Left cardiac atrium (tissue), 4 donors: Measurements from ENCODE around the gene TCFL5. TPM values are rescaled to one million over a fixed set of nuclear protein-coding genes. Genes with fewer than 3 reads are reported as not detected.
"Not testable (repeated sequence)": the region's sequence is repeated elsewhere in the genome, so short reads cannot be mapped to it uniquely, and the experiment has no call there.

Experiments used
- ATAC-seq, 2 donors: fragments of 200-7000 bp; cut with Tn5 transposase; one replicate each; pipeline ENCODE4 v1.9.1; 2020; ENCODE audit warnings: mild to moderate bottlenecking in 2 of 2, moderate library complexity in 2 of 2
- DNase-seq: peaks from one replicate; pipeline ENCODE4 v3.0.0-alpha.2; 2020
- intact Hi-C, 2 donors: fragments of 100-400 bp; cut with DNase I; formaldehyde crosslinking; loops; one replicate each; pipeline versions ENCODE4 v1.14.1 to v1.15.1; 2022 to 2023
- total RNA-seq, 2 donors: library from RNA; stranded (reverse); fragmentation: NEBNext Ultra II Directional; extraction: Animal tissue kit (Norgen Biotek cat#: 25700); gene quantifications; one replicate each; pipeline ENCODE4 v1.2.1, GENCODE V29; 2021
- donor health status: DM: no; HTN: yes; CAD: no.
- donor health status: DM: no; HTN: yes; CAD: no; lungs with severe emphysema.
- donor health status: DM: yes; HTN: yes; CAD: no.
- donor health status: Dilated cardiomyopathy.

Gene TCFL5
- total RNA-seq, 2 donors from 2014 or later: 6.4 to 8.4 TPM

GRCh38 chr20:62884556-62884955, 22.9 kb upstream of the TCFL5 start:
- DNase-seq: no peak
- intact Hi-C loops: no loop called here
- no peak for ATAC-seq

GRCh38 chr20:62882426-62882825, 20.8 kb upstream of the TCFL5 start:
- DNase-seq (no peak), ATAC-seq (no peak)
- intact Hi-C loops: no loop called here

- intact Hi-C loops: no loop called here
- ATAC-seq: no peak
- DNase-seq: no peak
These were observed 20.2 kb upstream of the TCFL5 start for GRCh38 chr20:62881662-62882395.

- DNase-seq (no peak), ATAC-seq (no peak)
- intact Hi-C loops: no loop called here
These were observed 19.5 kb upstream of the TCFL5 start for GRCh38 chr20:62880935-62881661.

- ATAC-seq (no peak), DNase-seq (no peak)
- intact Hi-C loops: no loop called here
These were observed 18.7 kb upstream of the TCFL5 start for GRCh38 chr20:62880147-62880934.

- intact Hi-C loops: no loop called here
- ATAC-seq (no peak), DNase-seq (peak; percentile 20)
These were observed 17.9 kb upstream of the TCFL5 start for GRCh38 chr20:62879275-62880146.

- intact Hi-C loops: no loop called here
- ATAC-seq: no peak
- DNase-seq: no peak
These were observed 16.8 kb upstream of the TCFL5 start for GRCh38 chr20:62878244-62879038.

- ATAC-seq (peak; percentile 91 to 95), DNase-seq (peak; percentile 91)
- intact Hi-C loops: no loop called here
These were observed 15.5 kb upstream of the TCFL5 start for GRCh38 chr20:62876902-62877816.

- ATAC-seq (peak; percentile 1 to 3), DNase-seq (no peak)
- intact Hi-C loops: no loop called here
These were observed 14.9 kb upstream of the TCFL5 start for GRCh38 chr20:62876501-62876901.

- DNase-seq: peak; percentile 86
- intact Hi-C loops: no loop called here
These were observed 14.1 kb upstream of the TCFL5 start for GRCh38 chr20:62875419-62876361.

GRCh38 chr20:62874964-62875344, 13.3 kb upstream of the TCFL5 start:
- no peak for DNase-seq
- intact Hi-C loops: no loop called here

More at GRCh38 chr20:62875419-62876361, 14.1 kb upstream of the TCFL5 start:
- peak; percentile 71 to 76 for ATAC-seq

GRCh38 chr20:62873681-62874031, 12.0 kb upstream of the TCFL5 start:
- intact Hi-C loops: loop anchor here in 1 of 2 donors (1.0 kb wide), 1 partner anchor 135 kb away; no protein-coding TSS in a partner anchor
- peak; percentile 80 for DNase-seq
- ATAC-seq: not testable (repeated sequence)

More at GRCh38 chr20:62874964-62875344, 13.3 kb upstream of the TCFL5 start:
- no peak for ATAC-seq

GRCh38 chr20:62873280-62873679, 11.7 kb upstream of the TCFL5 start:
- DNase-seq (no peak), ATAC-seq (no peak)
- intact Hi-C loops: loop anchor here in 1 of 2 donors (1.0 kb wide), 1 partner anchor 135 kb away; no protein-coding TSS in a partner anchor

GRCh38 chr20:62872862-62873261, 11.2 kb upstream of the TCFL5 start:
- ATAC-seq (no peak), DNase-seq (no peak)
- intact Hi-C loops: loop anchor here in 1 of 2 donors (1.0 kb wide), 1 partner anchor 135 kb away; no protein-coding TSS in a partner anchor

- intact Hi-C loops: no loop called here
- DNase-seq: no peak
- ATAC-seq: no peak
These were observed 10.7 kb upstream of the TCFL5 start for GRCh38 chr20:62872184-62872847.
